Chondrocyte (in vitro differentiated cells): ENCODE data around the gene RPTOR. TPM values are rescaled to one million over a fixed set of nuclear protein-coding genes. Genes with fewer than 3 reads are reported as not detected.

Experiments
- DNase-seq: peaks from one replicate; pipeline ENCODE4 v3.0.0; 2021; ENCODE audit warnings: mixed read lengths, low spot score
- H3K27ac Mint-ChIP-seq: one replicate; pipeline ENCODE4 v1.8.0; 2021; ENCODE audit warnings: mild to moderate bottlenecking, moderate library complexity, mixed read lengths; ENCODE audit not compliant: unreplicated experiment
- H3K27me3 Mint-ChIP-seq: 2 replicates; pipeline ENCODE4 v1.8.0; 2021; ENCODE audit warnings: low read depth, mixed read lengths
- H3K36me3 Mint-ChIP-seq: 2 replicates; pipeline ENCODE4 v1.8.0; 2021; ENCODE audit warnings: low read depth, mixed read lengths
- H3K4me1 Mint-ChIP-seq: 2 replicates; pipeline ENCODE4 v1.8.0; 2021; ENCODE audit warnings: low read depth, mild to moderate bottlenecking, mixed read lengths
- H3K4me3 Mint-ChIP-seq: one replicate; pipeline ENCODE4 v1.8.0; 2021; ENCODE audit warnings: mild to moderate bottlenecking, moderate library complexity, mixed read lengths; ENCODE audit not compliant: unreplicated experiment
- H3K9me3 Mint-ChIP-seq: 2 replicates; pipeline ENCODE4 v1.8.0; 2021; ENCODE audit warnings: low read depth, mixed read lengths
- total RNA-seq: library from RNA; stranded (reverse); gene quantifications from 3 replicates; pipeline ENCODE4 v1.2.1, GENCODE V29; 2021
- TF ChIP-seq, protein P1 (sequence below): fragments of 200-600 bp; sonication (generic); IDR thresholded peaks from 2 replicates; pipeline ENCODE4 v1.5.0; 2021; ENCODE audit warnings: antibody characterized with exemption, mild to moderate bottlenecking, moderate library complexity

RPTOR gene
- total RNA-seq, 1 donor from 2014 or later, result 30.9 TPM

DNA sequence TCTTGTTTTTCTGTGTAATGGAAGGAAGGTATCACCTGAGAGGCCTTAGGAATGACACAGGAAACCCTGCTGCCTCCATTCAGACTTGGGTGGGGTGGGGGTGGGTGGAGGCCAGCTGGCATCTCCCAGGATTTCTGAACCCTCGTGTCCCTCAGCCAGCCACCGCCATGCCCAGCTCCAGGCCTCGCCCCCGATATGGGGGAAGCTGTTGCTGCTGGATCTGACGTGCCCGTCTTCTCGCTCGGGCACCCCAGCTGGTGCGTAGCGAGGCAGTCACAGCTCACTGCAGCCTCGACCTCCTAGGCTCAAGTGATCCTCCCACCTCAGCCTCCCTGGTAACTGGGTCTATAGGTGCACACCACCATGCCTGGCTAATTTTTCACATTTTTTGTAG is 227.0 kb downstream of the RPTOR start:
- H3K4me3 Mint-ChIP-seq, result no peak overlapping the region
- no peaks in the 10 kb centered on the region for H3K27me3 Mint-ChIP-seq
- TF ChIP-seq, protein P1, sequence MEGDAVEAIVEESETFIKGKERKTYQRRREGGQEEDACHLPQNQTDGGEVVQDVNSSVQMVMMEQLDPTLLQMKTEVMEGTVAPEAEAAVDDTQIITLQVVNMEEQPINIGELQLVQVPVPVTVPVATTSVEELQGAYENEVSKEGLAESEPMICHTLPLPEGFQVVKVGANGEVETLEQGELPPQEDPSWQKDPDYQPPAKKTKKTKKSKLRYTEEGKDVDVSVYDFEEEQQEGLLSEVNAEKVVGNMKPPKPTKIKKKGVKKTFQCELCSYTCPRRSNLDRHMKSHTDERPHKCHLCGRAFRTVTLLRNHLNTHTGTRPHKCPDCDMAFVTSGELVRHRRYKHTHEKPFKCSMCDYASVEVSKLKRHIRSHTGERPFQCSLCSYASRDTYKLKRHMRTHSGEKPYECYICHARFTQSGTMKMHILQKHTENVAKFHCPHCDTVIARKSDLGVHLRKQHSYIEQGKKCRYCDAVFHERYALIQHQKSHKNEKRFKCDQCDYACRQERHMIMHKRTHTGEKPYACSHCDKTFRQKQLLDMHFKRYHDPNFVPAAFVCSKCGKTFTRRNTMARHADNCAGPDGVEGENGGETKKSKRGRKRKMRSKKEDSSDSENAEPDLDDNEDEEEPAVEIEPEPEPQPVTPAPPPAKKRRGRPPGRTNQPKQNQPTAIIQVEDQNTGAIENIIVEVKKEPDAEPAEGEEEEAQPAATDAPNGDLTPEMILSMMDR, result no peak
- no peaks in the 10 kb centered on the region for H3K9me3 Mint-ChIP-seq
- H3K36me3 Mint-ChIP-seq, result peaks cover 10% of the 10 kb centered on the region
- H3K27ac Mint-ChIP-seq, result no peak overlapping the region
- no peak for DNase-seq
- H3K4me1 Mint-ChIP-seq, result peaks cover 23% of the 10 kb centered on the region

GRCh38 chr17:80772906-80773242 is 228.2 kb downstream of the RPTOR start:
- no peak for DNase-seq
- Mint-ChIP-seq H3K27me3 (no peaks in the 10 kb centered on the region), H3K4me3 (no peak overlapping the region), H3K9me3 (no peaks in the 10 kb centered on the region), H3K4me1 (peaks cover 34% of the 10 kb centered on the region), H3K27ac (peak overlapping the region; percentile 67), H3K36me3 (peaks cover 11% of the 10 kb centered on the region)
- TF ChIP-seq, protein P1, result no peak

GRCh38 chr17:80773243-80773991 is 228.8 kb downstream of the RPTOR start:
- Mint-ChIP-seq H3K27me3 (no peaks in the 10 kb centered on the region), H3K4me3 (no peak overlapping the region), H3K27ac (peak overlapping the region; percentile 67), H3K36me3 (peaks cover 11% of the 10 kb centered on the region), H3K9me3 (no peaks in the 10 kb centered on the region), H3K4me1 (peaks cover 39% of the 10 kb centered on the region)
- TF ChIP-seq, protein P1, result peak; percentile 41
- DNase-seq, result no peak

GRCh38 chr17:80774146-80774545 is 229.5 kb downstream of the RPTOR start:
- Mint-ChIP-seq H3K9me3 (no peaks in the 10 kb centered on the region), H3K4me3 (no peak overlapping the region), H3K27me3 (no peaks in the 10 kb centered on the region), H3K27ac (no peak overlapping the region), H3K36me3 (peaks cover 8% of the 10 kb centered on the region), H3K4me1 (peaks cover 40% of the 10 kb centered on the region)
- DNase-seq, result no peak
- TF ChIP-seq, protein P1, result no peak

- Mint-ChIP-seq H3K4me1 (peaks cover 40% of the 10 kb centered on the region), H3K9me3 (no peaks in the 10 kb centered on the region), H3K27me3 (no peaks in the 10 kb centered on the region), H3K27ac (no peak overlapping the region), H3K4me3 (no peak overlapping the region), H3K36me3 (peaks cover 8% of the 10 kb centered on the region)
- TF ChIP-seq, protein P1, result no peak
- DNase-seq, result no peak
Measured at GRCh38 chr17:80774643-80775281, 230.1 kb downstream of the RPTOR start.
